Measurements from ENCODE around the gene HDGF. TPM values are rescaled to one million over a fixed set of nuclear protein-coding genes. Genes with fewer than 3 reads are reported as not detected.

Gene HDGF
- total RNA-seq = 100 to 1,000 TPM; 180 to 278 (median 236) TPM

DNA sequence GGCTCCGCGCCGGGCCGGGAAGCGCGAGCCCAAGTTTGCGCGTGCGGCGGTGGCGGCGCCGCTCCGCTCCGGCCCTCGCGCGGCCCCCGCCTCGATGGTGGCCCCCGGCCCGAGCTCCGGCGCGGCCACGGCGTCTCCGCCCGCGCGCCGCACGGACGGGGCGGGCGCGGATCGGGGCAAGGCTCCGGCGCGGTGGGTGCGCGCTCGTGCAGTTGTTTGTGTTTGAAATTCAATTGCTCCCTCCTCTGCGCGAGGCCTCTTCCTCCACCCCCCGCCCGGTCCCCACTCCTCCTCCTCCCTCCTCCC lies at the start of gene HDGF:
Gene HDGF (minus strand): TSS at position 225 of the 306 bp plus-strand sequence. CDS start 246 bp downstream, outside the sequence.
- WGBS, 2 donors = 0 to 1% methylated on average over 15 to 30 of the region's 48 CpGs
- Histone ChIP-seq H3K36me3 (no peaks in the 10 kb centered on the region), H3K27ac (peak within 1 kb of the TSS; percentile 93 to 99 (median 98)), H3K27me3 (no peaks in the 10 kb centered on the region), H3K9me3 (no peaks in the 10 kb centered on the region), H3K4me3 (peak within 1 kb of the TSS; percentile 75 to 97 (median 96)), H3K4me1 (peaks cover 33 to 61% (median 38%) of the 10 kb centered on the region in 3 donors)
- intact Hi-C loops (cut with DNase I) = no loop called here
- TF ChIP-seq POLR2A (IDR thresholded peaks at IDR 0.05) = no peak
- TF ChIP-seq, protein P1, sequence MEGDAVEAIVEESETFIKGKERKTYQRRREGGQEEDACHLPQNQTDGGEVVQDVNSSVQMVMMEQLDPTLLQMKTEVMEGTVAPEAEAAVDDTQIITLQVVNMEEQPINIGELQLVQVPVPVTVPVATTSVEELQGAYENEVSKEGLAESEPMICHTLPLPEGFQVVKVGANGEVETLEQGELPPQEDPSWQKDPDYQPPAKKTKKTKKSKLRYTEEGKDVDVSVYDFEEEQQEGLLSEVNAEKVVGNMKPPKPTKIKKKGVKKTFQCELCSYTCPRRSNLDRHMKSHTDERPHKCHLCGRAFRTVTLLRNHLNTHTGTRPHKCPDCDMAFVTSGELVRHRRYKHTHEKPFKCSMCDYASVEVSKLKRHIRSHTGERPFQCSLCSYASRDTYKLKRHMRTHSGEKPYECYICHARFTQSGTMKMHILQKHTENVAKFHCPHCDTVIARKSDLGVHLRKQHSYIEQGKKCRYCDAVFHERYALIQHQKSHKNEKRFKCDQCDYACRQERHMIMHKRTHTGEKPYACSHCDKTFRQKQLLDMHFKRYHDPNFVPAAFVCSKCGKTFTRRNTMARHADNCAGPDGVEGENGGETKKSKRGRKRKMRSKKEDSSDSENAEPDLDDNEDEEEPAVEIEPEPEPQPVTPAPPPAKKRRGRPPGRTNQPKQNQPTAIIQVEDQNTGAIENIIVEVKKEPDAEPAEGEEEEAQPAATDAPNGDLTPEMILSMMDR (IDR thresholded peaks at IDR 0.05) = no peak
- no peak for DNase-seq

DNA sequence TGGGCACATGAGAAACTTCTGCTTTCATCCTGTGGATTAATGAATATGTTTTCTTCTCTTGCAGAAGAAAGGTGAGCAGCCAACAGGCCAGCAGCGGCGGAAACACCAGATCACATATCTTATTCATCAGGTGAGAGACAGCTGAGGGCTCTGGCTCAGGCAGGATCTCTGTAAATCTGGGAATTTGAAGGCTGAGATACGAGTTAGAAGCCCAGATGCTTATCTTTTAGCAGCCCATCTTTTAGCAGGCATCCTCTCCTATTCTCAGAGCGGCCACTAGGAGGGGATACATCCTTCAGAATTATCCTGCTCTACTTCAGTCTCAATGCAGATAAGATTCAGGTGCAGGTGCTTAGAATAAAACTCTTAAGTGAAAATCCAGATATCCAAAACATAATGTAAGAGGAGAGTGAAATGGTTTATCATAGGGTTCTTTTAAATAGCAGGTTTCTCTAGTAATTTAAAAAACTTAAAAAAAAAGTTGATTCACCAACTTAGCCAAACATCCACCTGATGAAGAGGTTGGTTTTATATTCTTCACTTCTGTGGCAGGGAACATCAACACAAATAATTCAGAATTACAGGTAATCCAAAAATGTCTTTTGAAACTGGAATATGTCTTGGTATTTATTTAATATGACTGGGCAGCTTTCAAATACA lies 45.9 kb upstream of the HDGF start:
- WGBS, 2 donors = 43 to 54% methylated on average over 3 to 4 of the region's 4 CpGs

DNA sequence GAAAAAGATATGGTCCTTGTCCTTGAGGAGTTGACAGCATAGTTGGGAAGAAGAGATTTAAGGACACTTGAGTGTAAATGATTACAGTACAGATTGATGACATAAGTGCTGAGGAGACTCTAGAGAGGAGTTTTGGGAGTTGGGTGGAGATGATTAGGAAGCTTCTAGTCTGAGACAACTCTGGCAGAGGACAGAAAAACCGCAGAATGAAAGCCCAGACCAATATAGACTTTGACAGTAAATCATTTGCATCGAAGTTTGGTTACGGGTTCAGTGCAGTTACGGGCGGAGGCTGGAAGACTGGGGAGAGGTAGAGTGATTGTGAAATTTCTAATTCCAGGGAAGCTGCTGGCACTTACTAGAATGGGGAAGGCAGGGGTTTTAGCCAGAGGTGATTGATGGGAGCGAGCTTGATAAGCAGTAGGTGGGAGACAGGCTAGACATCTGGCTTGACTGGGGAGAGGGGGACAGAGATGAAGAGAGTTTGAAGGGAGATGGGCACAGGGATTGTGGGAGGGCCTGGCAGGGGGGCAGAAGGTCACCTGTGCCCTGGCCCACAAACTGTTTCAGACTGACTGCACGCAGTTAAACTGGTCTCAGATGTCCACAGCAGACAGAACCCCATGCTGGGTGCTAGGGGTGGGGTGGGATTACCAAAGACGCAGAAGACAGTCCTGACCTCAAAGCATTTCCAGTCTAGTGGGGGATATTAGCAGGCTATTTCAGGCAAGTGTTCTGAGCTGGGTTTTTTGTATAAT lies 45.0 kb upstream of the HDGF start:
- peaks cover 25 to 100% (median 73%) of the 10 kb centered on the region in 3 donors for H3K36me3 ChIP-seq
- DNase-seq = no peak
- WGBS, 2 donors = 78 to 85% methylated on average over 8 of the region's 8 CpGs
- intact Hi-C loops (cut with DNase I) = no loop called here
- H3K27me3 ChIP-seq = no peaks in the 10 kb centered on the region
- peak overlapping the region in 1 of 4 donors; percentile 9 for H3K27ac ChIP-seq
- H3K9me3 ChIP-seq = no peaks in the 10 kb centered on the region
- H3K4me1 ChIP-seq = peaks cover 0 to 11% (median 0%) of the 10 kb centered on the region in 3 donors
- TF ChIP-seq, protein P1 (IDR thresholded peaks at IDR 0.05) = no peak
- no peak for TF ChIP-seq POLR2A (IDR thresholded peaks at IDR 0.05)
- H3K4me3 ChIP-seq = no peak overlapping the region

More for the DNA sequence above, 45.9 kb upstream of the HDGF start:
- Histone ChIP-seq H3K9me3 (no peaks in the 10 kb centered on the region), H3K27ac (peak overlapping the region in 1 of 4 donors; percentile 9), H3K36me3 (peaks cover 22 to 99% (median 73%) of the 10 kb centered on the region in 3 donors), H3K4me3 (no peak overlapping the region), H3K27me3 (no peaks in the 10 kb centered on the region), H3K4me1 (peaks cover 0 to 17% (median 0%) of the 10 kb centered on the region in 3 donors)
- intact Hi-C loops (cut with DNase I) = no loop called here
- TF ChIP-seq POLR2A (IDR thresholded peaks at IDR 0.05) = no peak
- TF ChIP-seq, protein P1 (IDR thresholded peaks at IDR 0.05) = peak; percentile 59 to 82 (median 68)
- DNase-seq = no peak

DNA sequence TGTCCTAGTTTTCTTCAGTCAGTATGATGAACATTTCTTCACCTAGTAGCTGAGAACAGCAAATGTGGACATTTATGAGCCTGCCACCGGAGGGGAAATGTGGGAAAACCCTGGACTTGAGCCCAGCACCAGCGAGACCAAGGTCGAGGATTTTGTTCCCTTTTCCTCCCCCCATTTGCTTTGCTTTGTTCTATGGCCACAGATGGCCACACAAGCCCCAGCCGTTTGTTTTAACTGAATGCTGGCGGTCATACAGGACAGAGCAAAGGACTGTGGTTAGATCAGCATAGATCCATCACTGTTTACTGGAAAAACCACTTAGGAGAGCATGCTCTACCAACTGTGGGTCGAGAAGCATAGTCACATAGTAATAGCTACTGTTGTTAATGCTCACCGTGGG lies 44.3 kb upstream of the HDGF start:
- no peak for DNase-seq
- H3K9me3 ChIP-seq = no peaks in the 10 kb centered on the region
- H3K4me1 ChIP-seq = peaks cover 0 to 4% (median 0%) of the 10 kb centered on the region in 3 donors
- intact Hi-C loops (cut with DNase I) = no loop called here
- peaks cover 32 to 100% (median 74%) of the 10 kb centered on the region in 3 donors for H3K36me3 ChIP-seq
- 43 to 45% methylated on average over 7 of the region's 7 CpGs for WGBS, 2 donors
- TF ChIP-seq, protein P1 (IDR thresholded peaks at IDR 0.05) = no peak
- no peak for TF ChIP-seq POLR2A (IDR thresholded peaks at IDR 0.05)
- H3K4me3 ChIP-seq = no peak overlapping the region
- no peaks in the 10 kb centered on the region for H3K27me3 ChIP-seq
- no peak overlapping the region for H3K27ac ChIP-seq

DNA sequence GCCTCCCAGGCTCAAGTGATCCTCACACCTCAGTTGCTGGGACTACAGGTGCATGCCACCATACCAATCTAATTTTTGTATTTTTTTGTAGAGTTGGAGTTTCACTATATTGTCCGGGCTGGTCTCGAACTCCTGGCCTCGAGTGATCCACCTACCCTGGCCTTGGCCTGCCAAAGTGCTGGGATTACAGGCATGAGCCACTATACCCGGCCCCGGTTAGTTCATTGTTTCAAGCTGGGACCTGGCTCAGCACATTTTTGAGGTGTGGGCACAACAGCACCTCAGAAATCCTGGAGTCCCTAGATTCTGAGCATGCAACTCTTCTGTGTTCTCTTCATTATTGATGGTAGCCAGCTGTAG lies 43.9 kb upstream of the HDGF start:
- Histone ChIP-seq H3K27ac (no peak overlapping the region), H3K9me3 (no peaks in the 10 kb centered on the region), H3K4me3 (no peak overlapping the region), H3K27me3 (no peaks in the 10 kb centered on the region), H3K4me1 (peaks cover 0 to 4% (median 0%) of the 10 kb centered on the region in 3 donors), H3K36me3 (peaks cover 28 to 100% (median 70%) of the 10 kb centered on the region in 3 donors)
- TF ChIP-seq POLR2A (IDR thresholded peaks at IDR 0.05) = no peak
- TF ChIP-seq, protein P1 (IDR thresholded peaks at IDR 0.05) = no peak
- WGBS, 2 donors = 79 to 89% methylated on average over 5 of the region's 5 CpGs
- no peak for DNase-seq
- intact Hi-C loops (cut with DNase I) = no loop called here
